Neural cell (in vitro differentiated cells): ENCODE data around the gene VRK1. TPM values are rescaled to one million over a fixed set of nuclear protein-coding genes. Genes with fewer than 3 reads are reported as not detected.

ENCODE experiments used
- H2AFZ ChIP-seq: fragments of 200-600, 300-800 bp; sonication (generic), shearing (Covaris generic); 2 replicates; pipeline ENCODE4 v1.6.0; 2014; ENCODE audit warnings: low read depth, mild to moderate bottlenecking, antibody characterized with exemption, low read length, moderate library complexity
- H3F3A ChIP-seq: fragments of 200-600 bp; shearing (Covaris generic); 2 replicates; pipeline ENCODE4 v1.6.1; 2016; ENCODE audit warnings: mild to moderate bottlenecking, moderate library complexity, mixed read lengths, antibody characterized with exemption, low read length; ENCODE audit not compliant: insufficient read depth, poor library complexity, severe bottlenecking
- H3K27ac ChIP-seq: fragments of 200-600, 300-800 bp; sonication (generic), shearing (Covaris generic); 2 replicates; pipeline ENCODE4 v1.5.1; 2014; ENCODE audit warnings: mild to moderate bottlenecking, low read length, moderate library complexity
- H3K27me3 ChIP-seq: fragments of 300-800, 200-600 bp; sonication (generic), shearing (Covaris generic); 2 replicates; pipeline ENCODE4 v1.6.0; 2014; ENCODE audit warnings: mild to moderate bottlenecking, low read depth, low read length, moderate library complexity; ENCODE audit not compliant: insufficient read depth
- H3K36me3 ChIP-seq: fragments of 300-800, 200-600 bp; sonication (generic), shearing (Covaris generic); 2 replicates; pipeline ENCODE4 v1.5.1; 2014; ENCODE audit warnings: mild to moderate bottlenecking, antibody characterized with exemption, low read length, moderate library complexity; ENCODE audit not compliant: insufficient read depth
- H3K4me2 ChIP-seq: fragments of 300-800, 200-600 bp; sonication (generic), shearing (Covaris generic); 2 replicates; pipeline ENCODE4 v1.6.0; 2014; ENCODE audit warnings: mild to moderate bottlenecking, low read length
- H3K4me3 ChIP-seq: fragments of 300-800, 200-600 bp; sonication (generic), shearing (Covaris generic); 2 replicates; pipeline ENCODE4 v1.5.1; 2014; ENCODE audit warnings: mild to moderate bottlenecking, low read length, moderate library complexity
- H3K79me2 ChIP-seq: fragments of 200-600 bp; shearing (Covaris generic); replicated peaks from 2 replicates; pipeline ENCODE4 v1.6.0; 2014; ENCODE audit warnings: mild to moderate bottlenecking, low read length, moderate library complexity; ENCODE audit not compliant: insufficient read depth
- H3K9ac ChIP-seq: fragments of 300-800, 200-600 bp; sonication (generic), shearing (Covaris generic); 2 replicates; pipeline ENCODE4 v1.6.1; 2016; ENCODE audit warnings: mild to moderate bottlenecking, low read length, mixed read lengths
- H3K9me2 ChIP-seq: fragments of 200-600 bp; shearing (Covaris generic); 2 replicates; pipeline ENCODE4 v1.6.1; 2016; ENCODE audit warnings: mild to moderate bottlenecking, low read length, mixed read lengths; ENCODE audit not compliant: insufficient read depth
- H3K9me3 ChIP-seq: fragments of 200-600, 300-800 bp; sonication (generic), shearing (Covaris generic); 2 replicates; pipeline ENCODE4 v1.6.1; 2016; ENCODE audit warnings: mild to moderate bottlenecking, mixed run types, low read length, moderate library complexity, mixed read lengths
- H4K20me1 ChIP-seq: fragments of 200-600 bp; shearing (Covaris generic); 2 replicates; pipeline ENCODE4 v1.6.1; 2016; ENCODE audit warnings: mild to moderate bottlenecking, mixed run types; ENCODE audit not compliant: insufficient read depth
- CTCF ChIP-seq: fragments of 450-650 bp; IDR thresholded peaks from 2 replicates; pipeline ENCODE4 v1.5.1; 2014; ENCODE audit warnings: antibody characterized with exemption, mild to moderate bottlenecking, moderate library complexity; ENCODE audit not compliant: poor library complexity, severe bottlenecking
- EP300 ChIP-seq: fragments of 450-650 bp; conservative IDR thresholded peaks from 2 replicates; pipeline ENCODE4 v1.6.1; 2014; ENCODE audit warnings: antibody characterized with exemption, mild to moderate bottlenecking, moderate library complexity; ENCODE audit not compliant: poor library complexity, severe bottlenecking
- EZH2 ChIP-seq: fragments of 200-600, 300-800 bp; shearing (Covaris generic), sonication (generic); IDR thresholded peaks from 2 replicates; pipeline ENCODE4 v1.6.1; 2014; ENCODE audit warnings: antibody characterized with exemption, low read length, borderline replicate concordance, mild to moderate bottlenecking; ENCODE audit not compliant: insufficient read depth, poor library complexity, severe bottlenecking
- MXI1 ChIP-seq: fragments of 450-650 bp; conservative IDR thresholded peaks from 2 replicates; pipeline ENCODE4 v1.6.1; 2014; ENCODE audit warnings: antibody characterized with exemption, mild to moderate bottlenecking; ENCODE audit not compliant: poor library complexity, severe bottlenecking
- POLR2AphosphoS5 ChIP-seq: IDR thresholded peaks from 2 replicates; pipeline ENCODE4 v1.6.1; 2012
- RAD21 ChIP-seq: fragments of 450-650 bp; conservative IDR thresholded peaks from 2 replicates; pipeline ENCODE4 v1.6.1; 2014; ENCODE audit warnings: antibody characterized with exemption, mild to moderate bottlenecking, moderate library complexity
- REST ChIP-seq: IDR thresholded peaks from 2 replicates; pipeline ENCODE4 v1.6.1; 2012; ENCODE audit warnings: borderline replicate concordance
- SMC3 ChIP-seq: fragments of 450-650 bp; conservative IDR thresholded peaks from 2 replicates; pipeline ENCODE4 v1.6.1; 2014; ENCODE audit warnings: antibody characterized with exemption, mild to moderate bottlenecking, moderate library complexity; ENCODE audit not compliant: poor library complexity
- TAF1 ChIP-seq: IDR thresholded peaks from 2 replicates; pipeline ENCODE4 v1.6.1; 2012; ENCODE audit warnings: low read depth
- polyA plus RNA-seq: library from polyadenylated mRNA; depleted of rRNA; stranded (reverse); fragments of >200 nt; gene quantifications from 2 replicates; pipeline ENCODE4 v1.2.3, GENCODE V29; 2014

VRK1 gene
- polyA plus RNA-seq, 1 donor from 2014 or later: 86.0 TPM

- no peak overlapping the region for H2AFZ ChIP-seq
- H3K4me3 ChIP-seq: no peak overlapping the region
- TF ChIP-seq REST (no peak), RAD21 (no peak), EZH2 (no peak), POLR2AphosphoS5 (no peak), EP300 (no peak), TAF1 (no peak), CTCF (no peak), SMC3 (no peak), MXI1 (no peak)
- no peak overlapping the region for H3K9ac ChIP-seq
- peaks cover 6% of the 10 kb centered on the region for H3K36me3 ChIP-seq
- H3K9me3 ChIP-seq: no peaks in the 10 kb centered on the region
- H3K27ac ChIP-seq: no peak overlapping the region
- no peaks in the 10 kb centered on the region for H3F3A ChIP-seq
- no peak overlapping the region for H3K4me2 ChIP-seq
- no peaks in the 10 kb centered on the region for H4K20me1 ChIP-seq
- H3K79me2 ChIP-seq: no peaks in the 10 kb centered on the region
- no peaks in the 10 kb centered on the region for H3K9me2 ChIP-seq
- no peaks in the 10 kb centered on the region for H3K27me3 ChIP-seq
Measured at GRCh38 chr14:96867634-96868033, 70.5 kb downstream of the VRK1 start.

GRCh38 chr14:96874127-96874526 is 76.9 kb downstream of the VRK1 start:
- Histone ChIP-seq H3K36me3 (no peaks in the 10 kb centered on the region), H3K27me3 (no peaks in the 10 kb centered on the region), H3K9me3 (no peaks in the 10 kb centered on the region), H3K4me2 (no peak overlapping the region), H3K27ac (no peak overlapping the region), H4K20me1 (no peaks in the 10 kb centered on the region), H3K4me3 (no peak overlapping the region), H3K9me2 (no peaks in the 10 kb centered on the region), H3K9ac (no peak overlapping the region), H3K79me2 (no peaks in the 10 kb centered on the region), H3F3A (no peaks in the 10 kb centered on the region), H2AFZ (no peak overlapping the region)
- no peak for TF ChIP-seq EP300
- TF ChIP-seq REST: no peak
- no peak for TF ChIP-seq TAF1
- TF ChIP-seq RAD21: no peak
- no peak for TF ChIP-seq MXI1
- TF ChIP-seq EZH2: no peak
- no peak for TF ChIP-seq SMC3
- no peak for TF ChIP-seq CTCF
- no peak for TF ChIP-seq POLR2AphosphoS5
